Keratinocyte (primary cell): ENCODE measurements around the gene FARP2.

Experiments
- CTCF ChIP-seq, 3 experiments: IDR thresholded peaks in 1 of 3; conservative IDR thresholded peaks in 1 of 3; optimal IDR thresholded peaks in 1 of 3; 2 replicates in 2 of 3; 3 replicates in 1 of 3; pipeline versions ENCODE3 to v1.5.1; 2011; ENCODE audit warnings: low read length in 3 of 3, mild to moderate bottlenecking in 3 of 3, moderate library complexity in 2 of 3, control low read depth in 1 of 3, inconsistent platforms in 1 of 3; ENCODE audit not compliant: insufficient read depth in 2 of 3; ENCODE audit errors: extremely low read depth in 1 of 3
- EZH2 ChIP-seq: IDR thresholded peaks from one replicate; pipeline ENCODE4 v1.6.1; 2012; ENCODE audit warnings: inconsistent platforms, mild to moderate bottlenecking, low read length, moderate library complexity

GRCh38 chr2:241310917-241311566 lies 45.0 kb upstream of the FARP2 start:
- no peak for TF ChIP-seq CTCF (optimal IDR thresholded peaks at IDR 0.05 in 1 of 3, IDR thresholded peaks at IDR 0.05 in 1 of 3, conservative IDR thresholded peaks at IDR 0.05 in 1 of 3; ENCODE audit: extremely low read depth in 1 of 3, insufficient read depth in 2 of 3, low read length in 3 of 3)
- TF ChIP-seq EZH2, result no peak
